CD4-positive, alpha-beta T cell treated with Interleukin-17A for 4 hours (primary cell): ENCODE data around the gene FAM3A.

Experiments
- DNase-seq: peaks from one replicate; pipeline ENCODE4 v3.0.0-alpha.2; 2020; ENCODE audit warnings: mixed read lengths

FAM3A gene

GRCh38 chrX:154532690-154533089, 16.7 kb upstream of the FAM3A start:
- no peak for DNase-seq

- DNase-seq, result no peak
Measured at GRCh38 chrX:154531626-154532025, 15.6 kb upstream of the FAM3A start.

- no peak for DNase-seq
Measured at GRCh38 chrX:154530286-154530685, 14.3 kb upstream of the FAM3A start.

- DNase-seq, result no peak
Measured at GRCh38 chrX:154529206-154529612, 13.2 kb upstream of the FAM3A start.

- peak; percentile 76 for DNase-seq
Measured at GRCh38 chrX:154526901-154527675, 11.1 kb upstream of the FAM3A start.

GRCh38 chrX:154525606-154526490, 9.8 kb upstream of the FAM3A start:
- DNase-seq, result no peak

- DNase-seq, result no peak
Measured at GRCh38 chrX:154519389-154519788, 3.4 kb upstream of the FAM3A start.

- no peak for DNase-seq
Measured at GRCh38 chrX:154517101-154517781, 1.2 kb upstream of the FAM3A start.

GRCh38 chrX:154516656-154517100, 646 bp upstream of the FAM3A start:
- no peak for DNase-seq

GRCh38 chrX:154515090-154515965, 704 bp downstream of the FAM3A start:
- DNase-seq, result peak; percentile 24

GRCh38 chrX:154513716-154514115, 2.3 kb downstream of the FAM3A start:
- DNase-seq, result no peak

- no peak for DNase-seq
Measured at GRCh38 chrX:154512879-154513553, 3.0 kb downstream of the FAM3A start.

- no peak for DNase-seq
Measured at GRCh38 chrX:154511761-154512160, 4.3 kb downstream of the FAM3A start.

GRCh38 chrX:154509455-154509854, 6.6 kb downstream of the FAM3A start:
- DNase-seq, result no peak

- no peak for DNase-seq
Measured at GRCh38 chrX:154508384-154508745, 7.7 kb downstream of the FAM3A start.

- no peak for DNase-seq
Measured at GRCh38 chrX:154507673-154508383, 8.2 kb downstream of the FAM3A start.

- DNase-seq, result no peak
Measured at GRCh38 chrX:154506483-154507332, 9.3 kb downstream of the FAM3A start.

GRCh38 chrX:154505734-154506133, 10.3 kb downstream of the FAM3A start:
- no peak for DNase-seq

GRCh38 chrX:154502989-154503388, 13.0 kb downstream of the FAM3A start:
- no peak for DNase-seq

GRCh38 chrX:154502098-154502497, 13.9 kb downstream of the FAM3A start:
- no peak for DNase-seq
